HCT116 (cell line): ENCODE results near the gene CTCF. TPM values are rescaled to one million over a fixed set of nuclear protein-coding genes. Genes with fewer than 3 reads are reported as not detected.

Experiments used
- ATAC-seq: fragments of 200-7000 bp; cut with Tn5 transposase; 2 replicates; pipeline ENCODE4 v1.9.1; 2020; ENCODE audit warnings: mild to moderate bottlenecking, moderate library complexity
- BruUV-seq: library from RNA; stranded (reverse); fragments of 400-500 nt; replicated peaks from 2 replicates; lab custom pipeline; 2021; lab: Mats Ljungman, UMichigan
- CTCF ChIA-PET: fragments of 300-600 bp; sonication (Branson Sonifier 250); formaldehyde crosslinking; loops from one replicate; lab custom pipeline; 2021; ENCODE audit warnings: antibody characterized with exemption; lab: Charles Lee
- POLR2A ChIA-PET: fragments of 300-600, 350-600 bp; sonication (Branson Sonifier 250); formaldehyde crosslinking; loops from one replicate; lab custom pipeline; 2021; ENCODE audit warnings: antibody characterized with exemption; lab: Charles Lee
- RAD21 ChIA-PET, 2 experiments: fragments of 300-600 bp; sonication (Branson Sonifier 250); formaldehyde crosslinking; loops; one replicate each; lab custom pipeline; 2023; ENCODE audit warnings: low total read pairs in 2 of 2; ENCODE audit not compliant: uncharacterized antibody in 2 of 2, unreplicated experiment in 2 of 2, low non-redundant PET in 1 of 2; lab: Charles Lee
- DNase-seq: peaks from one replicate; pipeline ENCODE4 v3.0.0-alpha.2; 2010; ENCODE audit warnings: low read depth, low spot score
- H2AFZ ChIP-seq: fragments of 200-600 bp; shearing (Covaris generic), sonication (generic); 2 replicates; pipeline ENCODE4 v1.6.1; 2017; ENCODE audit warnings: low read depth, mixed run types, mixed read lengths, antibody characterized with exemption, low read length; ENCODE audit not compliant: poor library complexity, severe bottlenecking
- H3K27ac ChIP-seq: 2 replicates; pipeline ENCODE4 v1.5.1; 2012; ENCODE audit warnings: low read depth, low read length
- H3K27me3 ChIP-seq: fragments of 200-600 bp; sonication (generic); 2 replicates; pipeline ENCODE4 v1.6.1; 2016; ENCODE audit warnings: mixed run types, low read length, mixed read lengths; ENCODE audit not compliant: insufficient read depth
- H3K36me3 ChIP-seq, 2 experiments: fragments of 200-500 bp in 1 of 2; fragments of 200-600 bp in 1 of 2; sonication (Bioruptor generic) in 1 of 2; sonication (generic) in 1 of 2; 2 replicates each; pipeline versions ENCODE4 v1.5.1 to v1.6.1; 2014 to 2016; ENCODE audit warnings: low read length in 2 of 2, inconsistent platforms in 1 of 2, mixed read lengths in 1 of 2, mixed run types in 1 of 2; ENCODE audit not compliant: insufficient read depth in 2 of 2, control insufficient read depth in 1 of 2
- H3K4me1 ChIP-seq, 2 experiments: fragments of 200-600 bp in 1 of 2; sonication (generic) in 1 of 2; 2 replicates each; pipeline versions ENCODE4 v1.5.1 to v1.6.1; 2012 to 2017; ENCODE audit warnings: low read length in 2 of 2, inconsistent platforms in 1 of 2, mild to moderate bottlenecking in 1 of 2, mixed read lengths in 1 of 2, mixed run types in 1 of 2, moderate library complexity in 1 of 2; ENCODE audit not compliant: insufficient read depth in 2 of 2, control insufficient read depth in 1 of 2
- H3K4me2 ChIP-seq: fragments of 200-600 bp; sonication (generic); 2 replicates; pipeline ENCODE4 v1.6.1; 2017; ENCODE audit warnings: mixed run types, low read length, mixed read lengths
- H3K4me3 ChIP-seq, 2 experiments: fragments of 200-600 bp in 1 of 2; sonication (generic) in 1 of 2; replicated peaks in 1 of 2; 2 replicates each; pipeline ENCODE4 v1.5.1; 2011 to 2016; ENCODE audit warnings: low read length in 2 of 2, control low read depth in 1 of 2, low read depth in 1 of 2, mild to moderate bottlenecking in 1 of 2, mixed read lengths in 1 of 2, mixed run types in 1 of 2
- H3K79me2 ChIP-seq: fragments of 200-600 bp; sonication (generic); 2 replicates; pipeline ENCODE4 v1.6.1; 2017; ENCODE audit warnings: mild to moderate bottlenecking, mixed run types, low read length, moderate library complexity, mixed read lengths; ENCODE audit not compliant: insufficient read depth
- H3K9ac ChIP-seq: fragments of 200-600 bp; sonication (generic); 2 replicates; pipeline ENCODE4 v1.6.1; 2016; ENCODE audit warnings: low read length, mixed read lengths
- H3K9me2 ChIP-seq: fragments of 200-600 bp; sonication (generic), shearing (Covaris generic); 2 replicates; pipeline ENCODE4 v1.6.1; 2017; ENCODE audit warnings: mixed run types, mild to moderate bottlenecking, moderate library complexity; ENCODE audit not compliant: insufficient read depth
- H3K9me3 ChIP-seq, 2 experiments: fragments of 200-500 bp in 1 of 2; fragments of 200-600 bp in 1 of 2; sonication (Bioruptor generic) in 1 of 2; sonication (generic) in 1 of 2; 2 replicates each; pipeline ENCODE4 v1.6.1; 2014 to 2017; ENCODE audit warnings: low read length in 2 of 2, mixed read lengths in 2 of 2, inconsistent platforms in 1 of 2, low read depth in 1 of 2, mild to moderate bottlenecking in 1 of 2, mixed run types in 1 of 2, moderate library complexity in 1 of 2; ENCODE audit not compliant: control insufficient read depth in 1 of 2, insufficient read depth in 1 of 2
- H4K20me1 ChIP-seq: fragments of 200-600 bp; sonication (generic), shearing (Covaris generic); 2 replicates; pipeline ENCODE4 v1.6.1; 2017; ENCODE audit warnings: mixed run types, mild to moderate bottlenecking, moderate library complexity; ENCODE audit not compliant: insufficient read depth
- ATF3 ChIP-seq: IDR thresholded peaks from 2 replicates; pipeline ENCODE4 v1.6.1; 2012
- CTCF ChIP-seq, 3 experiments: fragments of 200-600 bp in 1 of 3; sonication (generic) in 1 of 3; IDR thresholded peaks in 2 of 3; conservative IDR thresholded peaks in 1 of 3; 2 replicates each; pipeline ENCODE4 v1.5.1; 2012 to 2017; ENCODE audit warnings: low read depth in 2 of 3, low read length in 2 of 3, antibody characterized with exemption in 1 of 3, borderline replicate concordance in 1 of 3, control low read depth in 1 of 3, mild to moderate bottlenecking in 1 of 3, mixed read lengths in 1 of 3, mixed run types in 1 of 3, moderate library complexity in 1 of 3; ENCODE audit not compliant: insufficient read depth in 1 of 3
- EGR1 ChIP-seq: IDR thresholded peaks from 2 replicates; pipeline ENCODE4 v1.6.1; 2012; ENCODE audit warnings: low read depth
- EZH2 ChIP-seq: fragments of 200-600 bp; sonication (generic); IDR thresholded peaks from 2 replicates; pipeline ENCODE4 v1.6.1; 2017; ENCODE audit warnings: antibody characterized with exemption, mixed run types
- JUND ChIP-seq: IDR thresholded peaks from 2 replicates; pipeline ENCODE4 v1.6.1; 2012
- RAD21 ChIP-seq: IDR thresholded peaks from 2 replicates; pipeline ENCODE4 v1.6.1; 2012; ENCODE audit warnings: low read depth, mild to moderate bottlenecking
- SP1 ChIP-seq: IDR thresholded peaks from 2 replicates; pipeline ENCODE4 v1.6.1; 2012; ENCODE audit warnings: low read depth
- TCF7L2 ChIP-seq: IDR thresholded peaks from 2 replicates; pipeline ENCODE4 v1.7.0; 2011; ENCODE audit warnings: borderline replicate concordance, inconsistent platforms; ENCODE audit not compliant: insufficient read depth, insufficient read length; ENCODE audit errors: extremely low read depth
- intact Hi-C: fragments of 100-400 bp; cut with micrococcal nuclease; formaldehyde crosslinking; loops from 2 replicates; pipeline ENCODE4 v1.10.0; 2022
- total RNA-seq: library from RNA; stranded (reverse); gene quantifications from one replicate; pipeline ENCODE4 v1.2.1, GENCODE V29; 2021; ENCODE audit not compliant: unreplicated experiment

Gene CTCF
- total RNA-seq, 1 experiment from 2014 or later = 48.3 TPM

GRCh38 chr16:67613808-67614207 is 51.5 kb downstream of the CTCF start:
- H4K20me1 ChIP-seq = 0 out of 2 replicates have a peak, but pooled peaks cover 4% of the 10 kb centered on the region
- H3K9ac ChIP-seq = no peak overlapping the region
- H3K9me2 ChIP-seq = no peaks in the 10 kb centered on the region
- DNase-seq (no peak), ATAC-seq (peak; percentile 72)
- no peaks in the 10 kb centered on the region for H3K9me3 ChIP-seq
- H2AFZ ChIP-seq = no peak overlapping the region
- H3K79me2 ChIP-seq = peaks cover 33% of the 10 kb centered on the region
- no peak overlapping the region for H3K4me3 ChIP-seq
- H3K4me2 ChIP-seq = no peak overlapping the region
- peaks cover 25 to 31% of the 10 kb centered on the region in 2 experiments for H3K36me3 ChIP-seq
- H3K27me3 ChIP-seq = no peaks in the 10 kb centered on the region
- BruUV-seq = no TSS peak
- no peaks in the 10 kb centered on the region for H3K4me1 ChIP-seq
- TF ChIP-seq EZH2 = no peak
- peak in 1 of 3 experiments; percentile 37; a peak in 1 of 6 replicates for TF ChIP-seq CTCF (IDR thresholded peaks at IDR 0.05 in 2 of 3, conservative IDR thresholded peaks at IDR 0.05 in 1 of 3; ENCODE audit: borderline replicate concordance in 1 of 3, insufficient read depth in 1 of 3, low read depth in 2 of 3, low read length in 2 of 3)
- intact Hi-C loops = no loop called here
- RAD21 ChIA-PET = no interaction called here
- H3K27ac ChIP-seq = no peak overlapping the region
- POLR2A ChIA-PET = no interaction called here
- CTCF ChIA-PET = no interaction called here

- H3K4me3 ChIP-seq = no peak overlapping the region
- H3K9me2 ChIP-seq = no peaks in the 10 kb centered on the region
- H3K9me3 ChIP-seq = no peaks in the 10 kb centered on the region
- RAD21 ChIA-PET = no interaction called here
- no peak overlapping the region for H2AFZ ChIP-seq
- no TSS peak for BruUV-seq
- H3K27ac ChIP-seq = no peak overlapping the region
- no peaks in the 10 kb centered on the region for H3K27me3 ChIP-seq
- peaks cover 14% of the 10 kb centered on the region; the same call in 1 of the 2 replicates for H3K79me2 ChIP-seq
- DNase-seq (no peak), ATAC-seq (no peak)
- intact Hi-C loops = no loop called here
- peaks cover 31 to 46% of the 10 kb centered on the region in 2 experiments; a peak in 3 of 4 replicates for H3K36me3 ChIP-seq
- CTCF ChIA-PET = interaction anchor here (2.3 kb wide), 1 partner anchor 107 kb away, joined by 6 read pairs; no protein-coding TSS in a partner anchor
- no peak overlapping the region for H3K9ac ChIP-seq
- peaks cover 6% of the 10 kb centered on the region; the same call in 1 of the 2 replicates for H4K20me1 ChIP-seq
- POLR2A ChIA-PET = interaction anchor here (0.8 kb wide), 1 partner anchor 27 kb away, joined by 3 read pairs; no protein-coding TSS in a partner anchor
- H3K4me1 ChIP-seq = no peaks in the 10 kb centered on the region
- no peak overlapping the region for H3K4me2 ChIP-seq
- TF ChIP-seq RAD21 (no peak), JUND (no peak), EZH2 (no peak), TCF7L2 (no peak), SP1 (no peak), ATF3 (no peak), EGR1 (no peak)
Observed at GRCh38 chr16:67628216-67628615, 65.9 kb downstream of the CTCF start.
